Activated CD4-positive, alpha-beta T cell treated with anti-CD3 and anti-CD28 coated beads for 1 hour (primary cell): ENCODE data around the gene WDR33.

Experiments
- DNase-seq: peaks from one replicate; pipeline ENCODE4 v3.0.0-alpha.2; 2020

Gene WDR33

DNA sequence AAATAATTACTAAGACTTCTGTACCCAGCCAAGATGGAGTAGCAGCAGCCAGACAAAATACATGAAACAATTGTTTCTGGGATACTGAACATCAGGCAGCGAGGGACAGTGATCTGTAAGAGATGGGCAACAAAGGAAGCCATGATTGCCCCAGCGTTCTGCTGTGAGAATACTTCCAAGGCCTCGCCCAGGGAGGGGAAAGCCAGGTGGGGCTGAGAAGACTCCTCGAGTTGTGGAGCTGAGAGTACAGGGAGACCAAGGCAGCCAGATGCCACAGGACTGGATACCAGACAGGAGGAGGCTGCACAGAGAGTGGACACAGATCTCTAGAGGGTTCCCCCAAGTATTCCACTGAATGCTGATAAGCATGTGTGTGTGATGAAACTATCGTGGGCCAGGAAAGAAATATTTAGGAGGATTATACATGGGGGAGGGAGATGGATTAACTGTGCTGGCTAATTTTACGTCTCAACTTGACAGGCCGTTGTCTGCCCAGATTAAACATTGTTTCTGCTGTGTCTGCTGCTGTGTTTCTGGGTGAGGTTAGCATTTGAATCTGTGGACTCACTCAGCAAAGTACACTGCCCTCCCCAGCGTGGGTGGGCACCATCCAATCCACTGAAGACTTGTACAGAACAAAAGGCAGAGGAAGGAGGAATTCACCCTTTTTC is 125.4 kb downstream of the WDR33 start:
- DNase-seq = no peak

DNA sequence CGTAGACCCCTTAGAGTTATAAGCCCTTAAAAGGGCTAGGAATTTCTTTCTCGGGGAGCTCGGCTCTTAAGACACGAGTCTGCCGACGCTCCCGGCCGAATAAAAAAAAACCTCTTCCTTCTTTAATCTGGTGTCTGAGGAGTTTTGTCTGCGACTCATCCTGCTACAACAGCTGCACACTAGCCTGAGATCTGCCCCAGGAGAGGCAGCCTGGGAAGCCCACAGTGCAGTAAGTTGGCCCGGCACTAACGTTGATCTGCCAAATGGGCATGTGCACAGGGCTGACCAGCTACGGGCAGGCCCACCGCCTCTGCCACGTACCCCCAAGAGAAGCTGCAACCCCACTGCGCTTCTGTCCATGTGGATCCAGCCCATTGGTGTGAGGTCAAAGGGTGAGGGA is 127.2 kb downstream of the WDR33 start:
- no peak for DNase-seq

DNA sequence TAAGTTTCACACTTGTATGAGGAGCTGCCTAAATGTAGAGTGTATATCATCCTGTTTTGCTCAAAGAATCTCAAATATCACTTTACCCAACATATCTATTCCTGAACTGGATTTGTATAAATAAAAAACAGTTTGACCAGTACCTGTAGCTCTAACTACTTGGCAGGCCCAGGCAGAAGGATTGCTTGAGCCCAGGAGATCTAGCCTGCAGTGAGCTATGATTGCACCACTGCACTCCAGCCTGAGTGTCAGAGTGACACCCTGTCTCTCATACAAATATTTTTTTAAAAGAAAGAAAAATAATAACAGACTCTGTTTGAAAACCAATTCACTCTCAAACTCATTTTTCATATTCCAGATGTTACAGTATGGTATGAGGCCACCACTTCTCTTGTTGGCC is 127.9 kb downstream of the WDR33 start:
- DNase-seq = no peak

- DNase-seq = no peak
These were observed 128.8 kb downstream of the WDR33 start for GRCh38 chr2:127681976-127682857.

GRCh38 chr2:127681288-127681804 is 129.6 kb downstream of the WDR33 start:
- no peak for DNase-seq

- DNase-seq = no peak
These were observed 130.2 kb downstream of the WDR33 start for GRCh38 chr2:127680706-127681287.

GRCh38 chr2:127679680-127680361 is 131.2 kb downstream of the WDR33 start:
- no peak for DNase-seq

DNA sequence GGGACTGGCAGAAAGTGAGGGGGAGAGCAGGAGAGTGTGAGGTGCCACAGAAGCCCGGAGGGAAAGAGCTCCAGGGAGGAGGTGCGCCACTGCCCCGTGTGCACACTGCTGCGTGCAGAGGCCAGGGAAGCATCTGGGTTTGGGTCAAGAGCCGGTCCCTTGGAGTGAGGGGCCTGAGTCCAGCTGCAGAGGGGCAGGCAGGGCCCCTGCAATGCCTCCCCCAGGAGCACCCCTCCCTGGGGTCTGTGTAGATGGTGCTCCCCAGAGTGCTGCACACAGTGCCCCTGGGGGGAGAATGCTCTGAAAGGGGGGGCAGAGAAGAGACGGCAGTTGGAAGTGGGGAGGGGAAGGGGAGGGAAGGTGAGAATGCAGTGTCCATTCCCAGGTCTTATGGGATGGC is 132.0 kb downstream of the WDR33 start:
- DNase-seq = no peak

DNA sequence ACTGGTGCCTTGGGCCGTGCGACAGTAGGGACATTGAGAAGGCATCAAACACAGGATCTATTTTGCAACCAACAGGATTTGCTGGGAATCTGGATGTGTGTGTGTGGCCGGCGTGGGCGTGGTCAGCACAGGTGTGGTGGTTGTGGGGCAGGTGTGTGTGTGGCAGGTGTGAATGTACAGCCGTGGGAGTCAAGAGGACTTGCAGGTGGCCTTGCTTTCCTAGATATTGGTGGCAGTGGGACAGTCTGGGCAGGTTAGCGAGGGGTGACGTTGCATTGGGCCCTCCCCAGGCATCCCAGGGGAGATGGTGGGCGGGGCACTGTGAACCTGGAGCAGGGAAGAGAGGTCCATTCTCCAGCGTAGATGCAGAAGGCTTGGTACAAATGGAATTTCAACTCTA is 132.4 kb downstream of the WDR33 start:
- no peak for DNase-seq

DNA sequence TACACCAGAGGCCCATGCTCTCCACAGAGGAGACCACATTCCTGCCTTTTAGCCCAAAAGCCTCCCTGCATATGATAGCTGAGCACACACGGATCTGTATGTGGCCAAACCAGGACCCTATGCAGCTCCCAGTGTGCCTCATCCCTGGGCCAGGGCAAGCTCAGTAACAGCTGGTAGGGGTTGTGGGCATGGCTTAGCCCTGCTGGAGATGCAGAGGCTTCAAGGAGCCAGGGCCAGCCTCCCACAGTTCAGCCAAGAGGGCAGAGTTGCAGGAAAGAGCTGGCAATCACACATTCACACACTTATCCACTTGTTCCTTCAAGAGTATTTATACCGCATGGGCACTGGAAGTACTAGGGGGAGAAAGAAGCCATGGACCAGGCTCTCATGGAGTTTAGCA is 134.1 kb downstream of the WDR33 start:
- no peak for DNase-seq

- DNase-seq = no peak
These were observed 135.4 kb downstream of the WDR33 start, which contains the start of gene LIMS2 for GRCh38 chr2:127675331-127676261. Gene LIMS2, minus strand, starts transcription at chr2:127675530. Its CDS starts 506 bp downstream, at chr2:127675024.

DNA sequence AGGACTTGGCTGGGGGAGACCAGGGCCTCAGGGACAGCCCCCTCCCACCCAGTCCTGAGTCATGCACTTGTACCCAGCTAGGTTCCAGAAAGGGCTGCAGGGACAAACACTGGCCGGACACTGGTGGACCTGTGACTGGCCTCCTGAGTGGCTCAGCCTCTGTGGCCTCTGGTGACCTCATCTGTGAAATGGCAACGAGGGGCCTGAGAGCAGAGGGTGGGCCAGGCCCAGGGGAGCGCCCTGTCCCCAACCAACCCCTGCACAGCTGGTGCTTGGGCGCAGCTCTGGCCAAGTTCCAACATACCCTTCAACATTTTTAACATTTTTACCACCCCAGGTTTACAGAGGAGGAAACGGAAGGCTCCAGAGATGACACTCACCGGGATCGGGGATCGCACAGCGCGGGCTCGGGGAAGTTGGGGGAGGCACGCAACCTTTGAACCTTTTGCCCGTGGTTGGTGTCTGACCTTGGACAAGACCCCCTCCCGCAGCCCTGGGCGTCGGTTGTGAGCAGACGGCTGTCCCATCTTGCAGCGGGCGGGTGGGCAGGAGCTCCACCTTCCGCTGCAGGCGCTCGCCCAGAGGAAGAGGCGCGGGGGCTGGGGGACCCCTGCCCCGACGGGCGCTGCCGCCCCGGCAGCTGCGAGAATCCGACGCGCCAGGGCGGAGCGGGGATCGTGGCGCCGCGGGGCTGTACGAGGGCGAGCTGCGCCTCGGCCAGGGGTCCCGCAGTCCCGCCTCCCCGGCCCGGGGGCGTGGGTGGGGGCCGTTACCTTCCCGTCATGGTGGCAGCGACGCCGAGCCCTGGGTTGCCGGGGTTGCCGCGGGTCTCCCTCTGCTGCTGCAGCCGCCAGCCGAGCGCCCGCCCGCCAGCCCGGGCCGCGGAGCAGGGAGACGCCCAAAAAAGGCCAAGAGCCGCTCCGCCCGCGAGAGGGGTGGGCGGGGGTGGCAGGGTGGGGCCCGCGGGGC is 136.4 kb downstream of the WDR33 start:
- DNase-seq = no peak

- DNase-seq = no peak
These were observed 137.5 kb downstream of the WDR33 start for GRCh38 chr2:127673291-127674069.

DNA sequence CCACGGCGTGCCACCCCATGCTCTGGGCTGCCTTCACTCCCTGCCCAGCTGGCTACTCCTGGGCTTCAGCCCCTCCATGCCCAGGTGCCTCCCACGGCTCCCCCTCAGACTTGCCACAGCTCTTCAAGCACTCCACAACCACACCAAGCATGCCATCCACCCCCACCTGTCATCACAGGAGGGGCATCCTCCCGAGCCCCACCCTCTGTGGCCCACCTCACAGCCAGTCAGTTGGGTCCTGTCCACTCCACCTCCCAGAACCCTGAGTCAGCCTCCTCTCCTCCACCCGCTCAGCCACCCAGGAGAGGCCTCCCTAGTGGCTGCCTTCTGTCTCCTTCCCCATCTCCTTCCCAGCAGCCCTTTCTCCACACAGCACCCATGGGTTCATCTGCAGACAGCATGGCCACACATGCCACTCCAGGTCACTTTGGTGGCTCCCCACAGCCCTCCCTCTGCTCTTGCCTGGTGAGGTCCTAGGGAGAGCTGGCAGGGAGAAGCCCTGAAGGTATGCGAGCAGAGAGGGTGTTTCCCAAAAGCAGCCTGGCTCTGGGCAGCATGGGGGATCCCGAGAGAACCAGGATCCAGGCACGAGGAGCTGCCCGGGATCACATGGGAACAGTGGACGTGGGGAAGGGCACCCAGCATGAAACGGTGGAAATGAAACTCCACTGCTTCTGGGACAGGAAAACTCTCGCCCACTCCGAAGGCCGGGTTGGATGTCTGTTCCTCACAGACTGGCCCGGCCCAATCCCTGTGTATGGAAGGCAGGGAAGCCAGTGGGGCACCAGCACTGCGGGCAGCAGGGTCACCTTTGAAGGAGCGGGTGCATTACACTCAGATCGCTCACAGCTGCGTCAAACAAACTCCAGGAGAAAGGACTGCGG is 138.4 kb downstream of the WDR33 start:
- DNase-seq = no peak

DNA sequence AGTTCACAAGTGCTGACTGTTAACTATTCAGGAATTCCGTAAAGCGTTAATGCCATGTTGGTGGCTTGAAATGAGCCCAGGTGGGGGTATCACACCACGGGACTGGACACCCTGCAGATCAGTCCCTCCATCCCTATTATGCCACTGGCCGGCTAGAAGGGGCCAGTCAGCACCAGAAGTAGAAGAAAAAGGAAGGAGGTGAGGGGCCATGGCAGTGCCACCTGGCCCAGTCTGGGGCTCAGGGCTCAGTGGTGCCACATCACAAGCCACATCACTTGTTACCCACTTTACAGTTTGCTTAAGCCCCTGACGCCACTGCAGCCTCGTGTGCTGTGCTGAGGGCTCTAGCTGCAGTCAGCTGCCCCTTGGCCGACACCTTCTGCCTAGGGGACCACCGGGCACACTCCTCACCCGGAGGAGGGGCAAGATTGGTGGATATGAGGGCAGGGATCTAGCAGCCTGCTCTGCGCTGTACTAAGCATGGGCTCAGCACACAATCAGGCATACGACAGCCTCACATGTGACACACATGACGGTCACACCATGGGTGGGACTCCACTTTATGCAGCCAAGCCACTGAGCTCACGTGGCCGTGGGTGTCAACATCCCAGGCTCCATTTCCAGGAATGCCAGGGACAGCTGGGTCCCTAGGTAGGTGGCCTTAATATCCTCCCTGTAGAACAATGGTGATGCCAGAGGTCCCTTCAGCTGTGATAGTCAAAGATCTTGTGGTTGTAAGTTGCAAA is 139.2 kb downstream of the WDR33 start:
- no peak for DNase-seq

GRCh38 chr2:127670957-127671290 is 140.0 kb downstream of the WDR33 start:
- DNase-seq = no peak

DNA sequence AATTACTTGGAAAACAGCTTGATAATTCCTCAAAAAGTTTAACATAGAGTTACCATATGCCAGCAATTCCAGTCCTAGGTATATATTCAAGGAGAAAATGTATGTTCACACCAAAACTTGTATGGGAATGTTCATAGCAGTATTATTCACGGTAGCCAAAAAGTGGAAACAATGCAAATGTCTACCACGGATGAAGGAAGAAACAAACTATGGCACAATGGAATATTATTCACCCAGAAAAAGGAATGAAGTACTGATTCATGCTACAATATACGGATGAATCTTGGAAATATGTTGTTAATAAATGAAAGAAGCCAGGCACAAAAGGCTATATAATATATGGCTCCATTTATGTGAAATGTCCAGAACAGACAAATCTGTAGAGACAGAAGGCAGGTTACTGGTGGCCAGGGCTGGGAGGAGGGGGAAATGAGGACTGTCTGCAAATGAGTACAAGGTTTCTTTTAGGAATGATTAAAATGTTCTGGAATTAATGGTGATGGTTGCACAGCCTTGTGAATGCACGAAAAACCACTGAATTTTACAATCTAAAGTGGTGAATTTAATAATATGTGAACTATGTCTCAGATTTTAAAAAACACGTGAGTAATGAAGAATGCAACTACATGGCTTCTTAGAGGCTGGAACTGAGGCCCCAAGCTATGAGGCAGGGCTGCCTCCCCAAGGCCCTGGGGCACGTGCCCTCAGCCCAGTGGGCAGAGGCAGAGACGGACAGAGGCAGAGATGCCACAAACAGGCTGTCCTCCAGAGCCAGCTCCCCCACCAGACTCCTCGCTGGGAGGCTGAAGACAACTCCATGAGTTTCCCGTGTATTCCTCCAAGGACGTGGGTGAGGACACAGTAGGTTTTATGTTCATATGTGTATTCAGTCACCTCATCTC is 140.7 kb downstream of the WDR33 start:
- no peak for DNase-seq
